Amniotic stem cell (primary cell): ENCODE results near the gene UPB1.

Source experiments
- DNase-seq: peaks from one replicate; lab custom pipeline; 2025; lab: John Stamatoyannopoulos, UW

UPB1 gene

GRCh38 chr22:24566899-24567511, 71.9 kb downstream of the UPB1 start:
- no peak for DNase-seq

GRCh38 chr22:24567668-24568067, 72.5 kb downstream of the UPB1 start:
- no peak for DNase-seq

GRCh38 chr22:24571266-24571665, 76.1 kb downstream of the UPB1 start:
- DNase-seq = no peak

GRCh38 chr22:24576778-24577177, 81.6 kb downstream of the UPB1 start:
- no peak for DNase-seq
